ENCODE measurements around the gene BCAR3.
"Not testable (repeated sequence)": the region's sequence is repeated elsewhere in the genome, so short reads cannot be mapped to it uniquely, and the experiment has no call there.

Gene BCAR3

GRCh38 chr1:93566227-93566626 lies 115.4 kb downstream of the BCAR3 start:
- Histone ChIP-seq H3K9me3 (ENCODE audit: control insufficient read depth in 1 of 2, low read length in 2 of 2) (no peaks in the 10 kb centered on the region), H3K27ac (ENCODE audit: low read length) (no peak overlapping the region), H3K36me3 (ENCODE audit: control insufficient read depth in 1 of 2, insufficient read depth in 2 of 2, low read length in 2 of 2) (peaks cover 38 to 46% of the 10 kb centered on the region in 2 donors), H3K4me3 (ENCODE audit: low read depth in 1 of 2, low read length in 2 of 2) (no peak overlapping the region), H3K27me3 (ENCODE audit: low read depth, low read length) (no peaks in the 10 kb centered on the region), H3K4me1 (ENCODE audit: control insufficient read depth in 1 of 2, insufficient read depth in 2 of 2, low read length in 2 of 2) (no peaks in the 10 kb centered on the region)

GRCh38 chr1:93565496-93566206 lies 116.0 kb downstream of the BCAR3 start:
- Histone ChIP-seq H3K36me3 (ENCODE audit: control insufficient read depth in 1 of 2, insufficient read depth in 2 of 2, low read length in 2 of 2) (peaks cover 40 to 41% of the 10 kb centered on the region in 2 donors), H3K27ac (ENCODE audit: low read length) (no peak overlapping the region), H3K4me1 (ENCODE audit: control insufficient read depth in 1 of 2, insufficient read depth in 2 of 2, low read length in 2 of 2) (no peaks in the 10 kb centered on the region), H3K4me3 (ENCODE audit: low read depth in 1 of 2, low read length in 2 of 2) (no peak overlapping the region), H3K27me3 (ENCODE audit: low read depth, low read length) (no peaks in the 10 kb centered on the region), H3K9me3 (ENCODE audit: control insufficient read depth in 1 of 2, low read length in 2 of 2) (no peaks in the 10 kb centered on the region)

- no peaks in the 10 kb centered on the region for H3K9me3 ChIP-seq (ENCODE audit: control insufficient read depth in 1 of 2, low read length in 2 of 2)
- no peak overlapping the region for H3K27ac ChIP-seq (ENCODE audit: low read length)
- no peaks in the 10 kb centered on the region for H3K27me3 ChIP-seq (ENCODE audit: low read depth, low read length)
- H3K36me3 ChIP-seq (ENCODE audit: control insufficient read depth in 1 of 2, insufficient read depth in 2 of 2, low read length in 2 of 2) = peaks cover 13 to 20% of the 10 kb centered on the region in 2 donors
- H3K4me3 ChIP-seq (ENCODE audit: low read depth in 1 of 2, low read length in 2 of 2) = no peak overlapping the region
- H3K4me1 ChIP-seq (ENCODE audit: control insufficient read depth in 1 of 2, insufficient read depth in 2 of 2, low read length in 2 of 2) = peaks cover 0 to 5% of the 10 kb centered on the region in 2 donors
Observed at GRCh38 chr1:93559695-93560094, 121.9 kb downstream of the BCAR3 start.

GRCh38 chr1:93559045-93559444 lies 122.6 kb downstream of the BCAR3 start:
- Histone ChIP-seq H3K4me3 (ENCODE audit: low read depth in 1 of 2, low read length in 2 of 2) (no peak overlapping the region), H3K27me3 (ENCODE audit: low read depth, low read length) (no peaks in the 10 kb centered on the region), H3K4me1 (ENCODE audit: control insufficient read depth in 1 of 2, insufficient read depth in 2 of 2, low read length in 2 of 2) (peaks cover 0 to 9% of the 10 kb centered on the region in 2 donors), H3K36me3 (ENCODE audit: control insufficient read depth in 1 of 2, insufficient read depth in 2 of 2, low read length in 2 of 2) (peaks cover 13 to 18% of the 10 kb centered on the region in 2 donors), H3K9me3 (ENCODE audit: control insufficient read depth in 1 of 2, low read length in 2 of 2) (no peaks in the 10 kb centered on the region), H3K27ac (ENCODE audit: low read length) (no peak overlapping the region)

GRCh38 chr1:93556291-93556690 lies 125.3 kb downstream of the BCAR3 start:
- Histone ChIP-seq H3K27me3 (ENCODE audit: low read depth, low read length) (no peaks in the 10 kb centered on the region), H3K27ac (ENCODE audit: low read length) (no peak overlapping the region), H3K36me3 (ENCODE audit: control insufficient read depth in 1 of 2, insufficient read depth in 2 of 2, low read length in 2 of 2) (peaks cover 8 to 10% of the 10 kb centered on the region in 2 donors), H3K4me1 (ENCODE audit: control insufficient read depth in 1 of 2, insufficient read depth in 2 of 2, low read length in 2 of 2) (peaks cover 9 to 13% of the 10 kb centered on the region in 2 donors), H3K4me3 (ENCODE audit: low read depth in 1 of 2, low read length in 2 of 2) (no peak overlapping the region), H3K9me3 (ENCODE audit: control insufficient read depth in 1 of 2, low read length in 2 of 2) (no peaks in the 10 kb centered on the region)

GRCh38 chr1:93554883-93555872 lies 126.5 kb downstream of the BCAR3 start:
- Histone ChIP-seq H3K36me3 (ENCODE audit: control insufficient read depth in 1 of 2, insufficient read depth in 2 of 2, low read length in 2 of 2) (peaks cover 4 to 15% of the 10 kb centered on the region in 2 donors), H3K27ac (ENCODE audit: low read length) (no peak overlapping the region), H3K4me1 (ENCODE audit: control insufficient read depth in 1 of 2, insufficient read depth in 2 of 2, low read length in 2 of 2) (peaks cover 9 to 13% of the 10 kb centered on the region in 2 donors), H3K27me3 (ENCODE audit: low read depth, low read length) (no peaks in the 10 kb centered on the region), H3K4me3 (ENCODE audit: low read depth in 1 of 2, low read length in 2 of 2) (no peak overlapping the region), H3K9me3 (ENCODE audit: control insufficient read depth in 1 of 2, low read length in 2 of 2) (no peaks in the 10 kb centered on the region)

GRCh38 chr1:93553886-93554490 lies 127.6 kb downstream of the BCAR3 start:
- not testable (repeated sequence) for H3K27ac ChIP-seq (ENCODE audit: low read length); H3K4me3 ChIP-seq (ENCODE audit: low read depth in 1 of 2, low read length in 2 of 2); H3K9me3 ChIP-seq (ENCODE audit: control insufficient read depth in 1 of 2, low read length in 2 of 2); H3K27me3 ChIP-seq (ENCODE audit: low read depth, low read length)
- Histone ChIP-seq H3K4me1 (ENCODE audit: control insufficient read depth in 1 of 2, insufficient read depth in 2 of 2, low read length in 2 of 2) (peaks cover 9 to 13% of the 10 kb centered on the region in 2 donors), H3K36me3 (ENCODE audit: control insufficient read depth in 1 of 2, insufficient read depth in 2 of 2, low read length in 2 of 2) (peaks cover 0 to 12% of the 10 kb centered on the region in 2 donors)

GRCh38 chr1:93552741-93553455 lies 128.7 kb downstream of the BCAR3 start:
- H3K4me1 ChIP-seq (ENCODE audit: control insufficient read depth in 1 of 2, insufficient read depth in 2 of 2, low read length in 2 of 2) = peaks cover 9 to 13% of the 10 kb centered on the region in 2 donors
- no peaks in the 10 kb centered on the region for H3K9me3 ChIP-seq (ENCODE audit: control insufficient read depth in 1 of 2, low read length in 2 of 2)
- no peak overlapping the region for H3K27ac ChIP-seq (ENCODE audit: low read length)
- H3K27me3 ChIP-seq (ENCODE audit: low read depth, low read length) = no peaks in the 10 kb centered on the region
- peaks cover 0 to 13% of the 10 kb centered on the region in 2 donors for H3K36me3 ChIP-seq (ENCODE audit: control insufficient read depth in 1 of 2, insufficient read depth in 2 of 2, low read length in 2 of 2)
- no peak overlapping the region for H3K4me3 ChIP-seq (ENCODE audit: low read depth in 1 of 2, low read length in 2 of 2)

GRCh38 chr1:93549811-93550210 lies 131.8 kb downstream of the BCAR3 start:
- Histone ChIP-seq H3K4me1 (ENCODE audit: control insufficient read depth in 1 of 2, insufficient read depth in 2 of 2, low read length in 2 of 2) (peaks cover 6 to 13% of the 10 kb centered on the region in 2 donors), H3K9me3 (ENCODE audit: control insufficient read depth in 1 of 2, low read length in 2 of 2) (no peaks in the 10 kb centered on the region), H3K4me3 (ENCODE audit: low read depth in 1 of 2, low read length in 2 of 2) (no peak overlapping the region), H3K27me3 (ENCODE audit: low read depth, low read length) (no peaks in the 10 kb centered on the region), H3K27ac (ENCODE audit: low read length) (no peak overlapping the region), H3K36me3 (ENCODE audit: control insufficient read depth in 1 of 2, insufficient read depth in 2 of 2, low read length in 2 of 2) (peaks cover 3 to 20% of the 10 kb centered on the region in 2 donors)

GRCh38 chr1:93549131-93549530 lies 132.5 kb downstream of the BCAR3 start:
- Histone ChIP-seq H3K27ac (ENCODE audit: low read length) (no peak overlapping the region), H3K36me3 (ENCODE audit: control insufficient read depth in 1 of 2, insufficient read depth in 2 of 2, low read length in 2 of 2) (peaks cover 3 to 20% of the 10 kb centered on the region in 2 donors), H3K4me3 (ENCODE audit: low read depth in 1 of 2, low read length in 2 of 2) (no peak overlapping the region), H3K4me1 (ENCODE audit: control insufficient read depth in 1 of 2, insufficient read depth in 2 of 2, low read length in 2 of 2) (peaks cover 0 to 13% of the 10 kb centered on the region in 2 donors), H3K27me3 (ENCODE audit: low read depth, low read length) (no peaks in the 10 kb centered on the region), H3K9me3 (ENCODE audit: control insufficient read depth in 1 of 2, low read length in 2 of 2) (no peaks in the 10 kb centered on the region)

All from muscle layer of duodenum (tissue), 2 donors.